ENCODE results near the gene NFS1.

DNA sequence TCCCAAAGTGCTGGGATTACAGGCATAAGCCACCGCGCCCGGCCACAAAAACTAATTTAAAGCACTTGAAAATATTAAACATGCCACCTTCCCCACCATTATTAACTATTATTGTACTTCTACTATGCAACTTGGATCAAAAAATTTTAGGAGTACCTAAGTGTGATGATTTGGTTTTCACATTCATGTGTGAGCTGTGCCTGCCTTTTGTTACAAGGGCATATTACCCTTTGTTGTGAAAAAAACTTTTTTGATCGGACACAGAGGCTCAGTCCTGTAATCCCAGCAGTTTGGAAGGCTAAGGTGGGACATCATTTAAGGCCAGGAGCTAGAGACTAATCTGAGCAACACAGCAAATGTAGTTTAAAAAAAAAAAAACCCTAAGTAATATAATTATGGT, 17.2 kb upstream of the NFS1 start:
- no peak for TF ChIP-seq SPI1 (IDR thresholded peaks at IDR 0.05; ENCODE audit: borderline replicate concordance, low read depth)
- TF ChIP-seq, protein P1, sequence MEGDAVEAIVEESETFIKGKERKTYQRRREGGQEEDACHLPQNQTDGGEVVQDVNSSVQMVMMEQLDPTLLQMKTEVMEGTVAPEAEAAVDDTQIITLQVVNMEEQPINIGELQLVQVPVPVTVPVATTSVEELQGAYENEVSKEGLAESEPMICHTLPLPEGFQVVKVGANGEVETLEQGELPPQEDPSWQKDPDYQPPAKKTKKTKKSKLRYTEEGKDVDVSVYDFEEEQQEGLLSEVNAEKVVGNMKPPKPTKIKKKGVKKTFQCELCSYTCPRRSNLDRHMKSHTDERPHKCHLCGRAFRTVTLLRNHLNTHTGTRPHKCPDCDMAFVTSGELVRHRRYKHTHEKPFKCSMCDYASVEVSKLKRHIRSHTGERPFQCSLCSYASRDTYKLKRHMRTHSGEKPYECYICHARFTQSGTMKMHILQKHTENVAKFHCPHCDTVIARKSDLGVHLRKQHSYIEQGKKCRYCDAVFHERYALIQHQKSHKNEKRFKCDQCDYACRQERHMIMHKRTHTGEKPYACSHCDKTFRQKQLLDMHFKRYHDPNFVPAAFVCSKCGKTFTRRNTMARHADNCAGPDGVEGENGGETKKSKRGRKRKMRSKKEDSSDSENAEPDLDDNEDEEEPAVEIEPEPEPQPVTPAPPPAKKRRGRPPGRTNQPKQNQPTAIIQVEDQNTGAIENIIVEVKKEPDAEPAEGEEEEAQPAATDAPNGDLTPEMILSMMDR (IDR thresholded peaks at IDR 0.05; ENCODE audit: insufficient read depth, low read length) = no peak

All from HL-60 (cell line).